Kidney tubule cell (primary cell): ENCODE measurements around the gene ABCG1.

Experiments
- DNase-seq: peaks from one replicate; pipeline ENCODE4 v3.0.0-alpha.2; 2018; ENCODE audit warnings: low spot score

Gene ABCG1

GRCh38 chr21:42214081-42214750 is 4.7 kb upstream of the ABCG1 start:
- DNase-seq, result no peak

GRCh38 chr21:42214921-42215320 is 4.0 kb upstream of the ABCG1 start:
- DNase-seq, result no peak

- DNase-seq, result no peak
These were observed 2.8 kb upstream of the ABCG1 start for GRCh38 chr21:42215942-42216725.

GRCh38 chr21:42216726-42217572 is 2.0 kb upstream of the ABCG1 start:
- no peak for DNase-seq

- DNase-seq, result no peak
These were observed 732 bp downstream of the ABCG1 start for GRCh38 chr21:42219606-42220137.

GRCh38 chr21:42220138-42220701 is 1.3 kb downstream of the ABCG1 start:
- DNase-seq, result peak; percentile 77

- DNase-seq, result no peak
These were observed 2.8 kb downstream of the ABCG1 start for GRCh38 chr21:42221581-42222345.

GRCh38 chr21:42222386-42222785 is 3.4 kb downstream of the ABCG1 start:
- no peak for DNase-seq

- no peak for DNase-seq
These were observed 4.0 kb downstream of the ABCG1 start for GRCh38 chr21:42222821-42223390.

- no peak for DNase-seq
These were observed 5.1 kb downstream of the ABCG1 start for GRCh38 chr21:42223826-42224575.

- no peak for DNase-seq
These were observed 6.1 kb downstream of the ABCG1 start for GRCh38 chr21:42225042-42225441.

GRCh38 chr21:42225571-42226155 is 6.7 kb downstream of the ABCG1 start:
- no peak for DNase-seq

- DNase-seq, result no peak
These were observed 7.7 kb downstream of the ABCG1 start for GRCh38 chr21:42226626-42227025.

GRCh38 chr21:42227909-42228708 is 9.2 kb downstream of the ABCG1 start:
- DNase-seq, result peak; percentile 83

GRCh38 chr21:42228709-42229220 is 9.8 kb downstream of the ABCG1 start:
- DNase-seq, result no peak

- DNase-seq, result no peak
These were observed 10.7 kb downstream of the ABCG1 start for GRCh38 chr21:42229676-42230075.

- DNase-seq, result no peak
These were observed 11.2 kb downstream of the ABCG1 start for GRCh38 chr21:42230178-42230577.

- DNase-seq, result no peak
These were observed 11.7 kb downstream of the ABCG1 start for GRCh38 chr21:42230636-42231035.

GRCh38 chr21:42231756-42232155 is 12.8 kb downstream of the ABCG1 start:
- DNase-seq, result no peak
